GM19035 (cell line): ENCODE measurements around the gene KMT2B.
"Not testable (repeated sequence)": the region's sequence is repeated elsewhere in the genome, so short reads cannot be mapped to it uniquely, and the experiment has no call there.

Source experiments
- ATAC-seq: cut with Tn5 transposase; IDR thresholded peaks from one replicate; pipeline ENCODE4 v1.9.1; 2021; ENCODE audit not compliant: unreplicated experiment

Gene KMT2B, protein sequence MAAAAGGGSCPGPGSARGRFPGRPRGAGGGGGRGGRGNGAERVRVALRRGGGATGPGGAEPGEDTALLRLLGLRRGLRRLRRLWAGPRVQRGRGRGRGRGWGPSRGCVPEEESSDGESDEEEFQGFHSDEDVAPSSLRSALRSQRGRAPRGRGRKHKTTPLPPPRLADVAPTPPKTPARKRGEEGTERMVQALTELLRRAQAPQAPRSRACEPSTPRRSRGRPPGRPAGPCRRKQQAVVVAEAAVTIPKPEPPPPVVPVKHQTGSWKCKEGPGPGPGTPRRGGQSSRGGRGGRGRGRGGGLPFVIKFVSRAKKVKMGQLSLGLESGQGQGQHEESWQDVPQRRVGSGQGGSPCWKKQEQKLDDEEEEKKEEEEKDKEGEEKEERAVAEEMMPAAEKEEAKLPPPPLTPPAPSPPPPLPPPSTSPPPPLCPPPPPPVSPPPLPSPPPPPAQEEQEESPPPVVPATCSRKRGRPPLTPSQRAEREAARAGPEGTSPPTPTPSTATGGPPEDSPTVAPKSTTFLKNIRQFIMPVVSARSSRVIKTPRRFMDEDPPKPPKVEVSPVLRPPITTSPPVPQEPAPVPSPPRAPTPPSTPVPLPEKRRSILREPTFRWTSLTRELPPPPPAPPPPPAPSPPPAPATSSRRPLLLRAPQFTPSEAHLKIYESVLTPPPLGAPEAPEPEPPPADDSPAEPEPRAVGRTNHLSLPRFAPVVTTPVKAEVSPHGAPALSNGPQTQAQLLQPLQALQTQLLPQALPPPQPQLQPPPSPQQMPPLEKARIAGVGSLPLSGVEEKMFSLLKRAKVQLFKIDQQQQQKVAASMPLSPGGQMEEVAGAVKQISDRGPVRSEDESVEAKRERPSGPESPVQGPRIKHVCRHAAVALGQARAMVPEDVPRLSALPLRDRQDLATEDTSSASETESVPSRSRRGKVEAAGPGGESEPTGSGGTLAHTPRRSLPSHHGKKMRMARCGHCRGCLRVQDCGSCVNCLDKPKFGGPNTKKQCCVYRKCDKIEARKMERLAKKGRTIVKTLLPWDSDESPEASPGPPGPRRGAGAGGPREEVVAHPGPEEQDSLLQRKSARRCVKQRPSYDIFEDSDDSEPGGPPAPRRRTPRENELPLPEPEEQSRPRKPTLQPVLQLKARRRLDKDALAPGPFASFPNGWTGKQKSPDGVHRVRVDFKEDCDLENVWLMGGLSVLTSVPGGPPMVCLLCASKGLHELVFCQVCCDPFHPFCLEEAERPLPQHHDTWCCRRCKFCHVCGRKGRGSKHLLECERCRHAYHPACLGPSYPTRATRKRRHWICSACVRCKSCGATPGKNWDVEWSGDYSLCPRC (N-terminal part only)

GRCh38 chr19:35717665-35718344 is at the start of gene KMT2B:
Gene KMT2B, plus strand, starts transcription at chr19:35718003. Its CDS starts 16 bp downstream, at chr19:35718019.
- ATAC-seq = peak; percentile 0

GRCh38 chr19:35669566-35669965 is 48.2 kb upstream of the KMT2B start:
- no peak for ATAC-seq

DNA sequence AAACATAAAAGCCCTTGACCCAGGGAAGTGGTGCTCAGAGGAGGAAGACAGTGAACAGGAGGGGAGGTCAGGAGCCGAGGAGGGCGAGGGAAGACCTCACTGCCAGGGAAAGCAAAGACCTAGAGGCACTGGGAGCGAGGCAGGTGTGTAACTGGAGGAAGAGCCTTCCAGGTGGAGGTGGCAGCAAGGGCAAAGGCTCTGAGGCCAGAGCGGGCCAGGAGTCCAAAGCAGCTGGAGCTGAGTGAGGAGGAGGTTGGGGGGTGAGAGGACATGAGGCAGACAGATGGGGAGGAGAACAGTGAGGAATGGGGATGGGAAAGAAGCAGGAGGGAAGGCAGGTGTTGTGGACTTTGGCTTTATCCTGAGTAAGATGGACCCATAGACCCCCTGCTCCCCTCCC is 47.8 kb upstream of the KMT2B start:
- ATAC-seq = no peak

DNA sequence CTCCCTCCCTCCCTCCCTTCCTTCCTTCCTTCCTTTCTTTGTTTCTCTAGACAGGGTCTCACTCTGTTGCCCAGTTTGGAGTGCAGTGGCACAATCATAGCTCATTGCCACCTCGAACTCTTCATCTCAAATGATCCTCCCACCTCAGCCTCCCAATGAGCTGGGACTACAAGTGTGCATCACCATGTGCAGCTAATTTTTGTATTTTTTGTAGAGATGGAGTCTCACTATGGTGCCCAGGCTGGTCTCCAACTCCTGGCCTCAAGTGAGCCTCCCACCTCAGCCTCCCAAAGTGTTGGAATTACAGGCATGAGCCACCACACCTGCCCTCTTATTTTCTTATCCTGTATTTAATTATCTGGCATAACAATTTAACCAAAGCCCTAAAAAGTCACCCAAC is 47.1 kb upstream of the KMT2B start:
- no peak for ATAC-seq

- ATAC-seq = no peak
These were observed 46.0 kb upstream of the KMT2B start for GRCh38 chr19:35671818-35672217.

GRCh38 chr19:35673121-35673804 is 44.5 kb upstream of the KMT2B start:
- no peak for ATAC-seq

DNA sequence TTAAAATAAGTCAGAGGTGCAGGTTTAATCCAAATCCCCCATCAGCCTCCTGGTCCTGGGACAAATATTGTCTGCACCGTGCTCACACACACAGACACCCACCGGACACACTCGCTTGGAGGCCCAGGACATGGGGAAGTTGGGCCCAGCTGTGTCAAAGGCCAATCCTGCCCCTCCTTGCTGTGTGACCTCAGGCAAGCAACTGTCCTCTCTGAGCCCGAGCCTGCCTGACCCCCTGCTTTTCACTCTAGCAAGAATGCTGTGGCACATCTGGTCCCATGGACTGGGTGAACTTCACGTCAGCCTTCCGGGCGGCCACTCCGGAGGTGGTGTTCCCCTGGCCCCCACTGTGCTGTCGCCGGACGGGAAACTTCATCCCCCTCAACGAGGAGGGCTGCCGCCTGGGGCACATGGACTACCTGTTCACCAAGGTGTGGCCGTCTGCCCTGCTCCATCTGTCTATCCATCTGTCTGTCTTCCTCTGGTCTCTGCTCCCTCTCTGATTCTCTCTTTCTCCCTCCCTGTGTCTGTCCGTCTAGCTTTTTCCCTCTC is 42.1 kb upstream of the KMT2B start:
- no peak for ATAC-seq

GRCh38 chr19:35689836-35690235 is 28.0 kb upstream of the KMT2B start:
- no peak for ATAC-seq

DNA sequence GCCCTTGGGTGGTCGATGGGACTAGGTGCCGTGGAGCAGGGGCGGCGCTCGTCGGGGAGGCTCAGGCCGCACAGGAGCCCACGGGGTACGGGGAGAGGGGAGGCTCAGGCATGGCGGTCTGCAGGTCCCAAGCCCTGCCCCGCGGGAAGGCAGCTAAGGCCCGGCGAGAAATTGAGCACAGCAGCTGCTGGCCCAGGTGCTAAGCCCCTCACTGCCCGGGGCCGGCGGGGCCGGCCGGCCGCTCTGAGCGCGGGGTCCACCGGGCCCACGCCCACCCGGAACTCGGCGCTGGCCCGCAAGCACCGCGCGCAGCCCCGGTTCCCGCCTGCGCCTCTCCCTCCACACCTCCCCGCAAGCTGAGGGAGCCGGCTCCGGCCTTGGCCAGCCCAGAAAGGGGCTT is 26.7 kb upstream of the KMT2B start:
- ATAC-seq = not testable (repeated sequence)

DNA sequence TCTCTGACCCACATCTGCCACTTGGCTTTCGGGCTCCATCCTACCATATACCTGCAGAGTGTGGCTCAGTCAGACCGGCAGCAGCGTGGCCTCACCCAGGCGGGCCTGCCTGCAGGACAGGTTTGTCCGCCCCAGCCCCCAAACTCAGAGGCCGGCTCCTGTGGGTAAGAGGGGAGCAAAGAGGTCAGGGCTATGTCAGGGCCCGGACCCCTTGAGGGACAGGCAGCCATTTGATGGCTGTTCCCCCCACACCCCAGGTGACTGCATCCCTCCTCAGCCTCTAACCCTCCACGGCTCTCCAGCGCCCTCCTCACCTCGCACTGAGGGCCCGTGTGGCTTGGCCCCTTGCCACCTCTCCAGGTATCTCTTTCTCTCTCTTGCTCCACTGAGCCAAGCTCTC is 25.8 kb upstream of the KMT2B start:
- no peak for ATAC-seq

- ATAC-seq = no peak
These were observed 24.4 kb upstream of the KMT2B start for GRCh38 chr19:35693422-35693821.

DNA sequence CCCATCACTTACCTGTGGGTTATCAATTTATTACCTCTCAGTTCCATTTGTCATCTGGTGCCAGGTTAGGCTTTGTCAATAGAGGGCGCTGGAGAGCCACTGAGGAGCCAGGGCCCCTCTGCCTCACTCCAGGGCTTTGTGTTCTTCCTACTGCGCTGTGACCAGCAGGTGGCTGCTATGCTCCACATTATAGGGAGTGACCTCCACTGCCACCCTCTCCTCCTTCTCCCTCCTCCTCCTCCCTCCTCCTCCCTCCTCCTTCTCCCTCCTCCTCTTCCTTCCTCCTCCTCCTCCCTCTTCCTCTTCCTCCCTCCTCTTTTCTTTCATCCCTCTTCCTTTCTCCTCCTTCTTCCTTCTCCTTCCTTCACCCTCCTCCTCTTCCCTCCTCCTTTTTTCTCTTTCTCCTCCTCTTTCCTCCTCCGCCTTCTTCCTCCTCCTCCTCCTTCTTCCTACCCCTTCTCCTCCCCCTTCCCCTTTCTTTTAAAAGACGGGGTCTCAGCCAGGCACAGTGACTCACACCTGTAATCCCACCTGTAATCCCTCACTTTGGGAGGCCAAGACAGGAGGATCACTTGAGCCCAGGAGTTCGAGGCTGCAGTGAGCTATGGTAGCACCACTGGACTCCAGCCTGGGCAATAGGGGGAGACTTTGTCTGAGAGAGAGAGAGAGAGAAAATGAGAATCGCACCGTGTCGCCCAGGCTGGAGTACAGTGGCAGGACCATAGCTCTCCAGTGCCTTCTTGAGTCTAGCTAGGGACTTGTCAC is 23.8 kb upstream of the KMT2B start:
- peak; percentile 85 for ATAC-seq

- no peak for ATAC-seq
These were observed 21.8 kb upstream of the KMT2B start for GRCh38 chr19:35695895-35696422.

- no peak for ATAC-seq
These were observed 21.0 kb upstream of the KMT2B start for GRCh38 chr19:35696835-35697234.

- peak; percentile 90 for ATAC-seq
These were observed 15.4 kb upstream of the KMT2B start for GRCh38 chr19:35702223-35703012.

- ATAC-seq = no peak
These were observed 14.5 kb upstream of the KMT2B start for GRCh38 chr19:35703343-35703742.

DNA sequence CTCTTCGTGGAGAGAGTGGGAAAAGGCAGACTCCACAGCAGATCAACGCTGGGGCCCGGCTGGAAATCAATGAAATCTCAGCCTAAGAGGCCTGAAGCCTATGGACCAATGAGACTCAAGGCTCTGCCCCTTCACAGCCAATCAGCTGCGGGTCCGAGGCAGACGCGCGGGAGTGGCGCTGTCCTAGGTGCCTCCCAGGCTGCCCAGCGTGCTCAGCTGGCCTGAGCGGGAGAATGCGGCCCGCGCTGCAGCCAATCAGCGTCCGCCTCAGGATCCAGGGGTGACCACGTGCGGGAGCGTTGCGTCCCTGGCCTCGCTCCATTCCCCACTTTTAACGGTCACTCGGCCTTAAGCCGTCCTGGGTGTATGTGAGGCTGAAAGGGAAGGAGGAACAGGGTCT is 13.6 kb upstream of the KMT2B start, which contains the start of gene ZBTB32:
TSS of gene ZBTB32 (plus strand) at position 341 of the 400 bp plus-strand sequence. CDS start 10,069 bp downstream, outside the sequence.
- ATAC-seq = no peak

DNA sequence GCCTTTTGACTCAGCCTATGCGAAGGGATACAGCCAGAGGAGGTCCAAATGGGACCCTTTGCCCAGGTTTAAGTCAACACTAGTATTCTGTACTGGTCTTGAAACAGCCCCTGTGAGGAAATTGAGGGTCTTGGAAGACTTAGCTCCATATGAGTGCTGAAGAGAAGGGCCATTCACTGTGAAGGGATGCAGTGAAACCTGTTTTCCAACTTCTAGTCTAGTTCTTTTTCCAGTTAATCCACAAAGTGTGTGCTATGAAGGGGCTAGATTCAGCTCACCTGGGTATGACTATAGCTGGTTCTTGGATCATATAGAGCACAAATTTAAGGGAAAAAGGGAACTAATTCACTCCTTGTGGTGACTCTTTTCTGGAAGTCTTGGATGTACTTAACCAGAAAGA is 9.4 kb upstream of the KMT2B start:
- no peak for ATAC-seq
